IPS DF 4.7 (cell line): Measurements from ENCODE around the gene DENND2A.
"Not testable (repeated sequence)": the region's sequence is repeated elsewhere in the genome, so short reads cannot be mapped to it uniquely, and the experiment has no call there.

Experiments used
- DNase-seq: peaks from one replicate; pipeline ENCODE4 v3.0.0-alpha.2; 2013; ENCODE audit warnings: low spot score; ENCODE audit errors: extremely low read depth

DENND2A gene

GRCh38 chr7:140619915-140620510 lies 20.6 kb downstream of the DENND2A start:
- not testable (repeated sequence) for DNase-seq

DNA sequence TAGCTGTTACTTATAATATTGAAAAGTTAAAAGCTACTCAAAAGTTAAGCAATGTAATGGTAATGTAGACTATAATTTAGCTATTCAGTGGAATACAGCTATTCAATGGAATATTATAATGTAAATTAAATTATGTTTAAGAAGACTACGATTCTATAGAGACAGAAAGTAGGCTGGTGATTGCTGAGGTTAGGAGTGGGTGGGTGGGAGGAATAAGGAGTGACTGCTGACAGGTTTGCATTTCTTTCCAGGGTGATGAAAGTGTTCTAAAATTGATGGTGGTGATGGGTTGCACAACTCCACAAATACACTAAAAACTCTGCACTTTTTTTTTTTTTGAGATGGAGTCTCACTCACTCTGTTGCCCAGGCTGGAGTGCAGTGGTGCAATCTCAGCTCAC lies 21.4 kb downstream of the DENND2A start:
- DNase-seq: no peak

DNA sequence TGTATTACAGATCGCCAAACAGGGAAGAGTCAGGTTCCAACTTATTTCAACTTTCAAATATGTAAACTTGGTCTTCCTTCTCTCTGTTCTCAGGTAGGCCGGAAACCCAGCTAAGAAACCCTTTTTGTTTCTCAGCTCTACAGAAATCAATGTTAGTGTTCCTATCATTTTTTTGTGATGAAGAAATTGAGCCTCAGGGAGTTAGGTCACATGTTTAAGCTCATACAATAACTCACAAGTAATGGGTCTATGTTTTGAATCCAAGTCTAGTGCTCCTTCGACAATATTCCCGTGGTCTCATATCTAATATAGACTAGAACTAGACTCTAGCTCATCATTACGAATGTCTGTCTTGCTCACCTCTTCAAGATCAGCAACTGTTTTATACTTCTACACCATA lies 22.3 kb downstream of the DENND2A start:
- DNase-seq: no peak

DNA sequence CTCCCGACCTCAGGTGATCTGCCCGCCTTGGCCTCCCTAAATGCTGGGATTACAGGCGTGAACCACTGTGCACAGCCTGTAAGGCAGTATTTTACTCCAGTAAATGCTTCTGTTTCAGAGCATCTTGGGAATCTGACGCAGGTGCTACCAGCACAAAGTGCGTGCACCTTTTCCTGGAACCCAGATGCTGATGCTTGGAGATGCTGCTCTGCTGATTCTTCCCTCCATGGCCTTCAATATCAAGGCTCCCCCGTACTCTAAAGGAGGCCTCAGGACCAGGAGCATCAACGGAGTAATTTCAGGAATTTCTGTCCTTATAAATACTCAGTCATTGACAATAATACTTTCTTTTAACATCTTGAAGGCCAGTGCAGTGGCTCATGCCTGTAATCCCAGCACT lies 23.5 kb downstream of the DENND2A start:
- DNase-seq: no peak

GRCh38 chr7:140616328-140616727 lies 24.3 kb downstream of the DENND2A start:
- DNase-seq: no peak

GRCh38 chr7:140611641-140612040 lies 29.0 kb downstream of the DENND2A start:
- DNase-seq: no peak

GRCh38 chr7:140610204-140611165 lies 30.1 kb downstream of the DENND2A start:
- no peak for DNase-seq

DNA sequence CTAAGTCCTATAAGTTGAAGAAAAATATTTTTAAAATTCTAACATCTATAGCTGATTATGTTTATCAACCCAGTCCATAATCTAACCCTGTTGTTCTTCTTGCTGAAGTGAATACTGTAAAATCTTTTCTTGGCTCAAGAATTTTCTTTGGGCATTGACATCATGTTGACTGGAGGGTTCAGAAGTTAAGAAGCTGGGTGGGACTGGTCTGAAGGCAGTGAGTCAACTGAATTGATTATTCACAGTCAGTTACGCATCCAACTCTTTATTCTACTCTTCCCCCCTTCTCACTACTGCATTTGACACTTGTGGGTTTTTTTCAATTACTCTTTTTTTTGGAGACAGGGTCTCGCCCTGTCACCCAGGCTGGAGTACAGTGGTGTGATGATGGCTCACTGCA lies 31.0 kb downstream of the DENND2A start:
- no peak for DNase-seq

DNA sequence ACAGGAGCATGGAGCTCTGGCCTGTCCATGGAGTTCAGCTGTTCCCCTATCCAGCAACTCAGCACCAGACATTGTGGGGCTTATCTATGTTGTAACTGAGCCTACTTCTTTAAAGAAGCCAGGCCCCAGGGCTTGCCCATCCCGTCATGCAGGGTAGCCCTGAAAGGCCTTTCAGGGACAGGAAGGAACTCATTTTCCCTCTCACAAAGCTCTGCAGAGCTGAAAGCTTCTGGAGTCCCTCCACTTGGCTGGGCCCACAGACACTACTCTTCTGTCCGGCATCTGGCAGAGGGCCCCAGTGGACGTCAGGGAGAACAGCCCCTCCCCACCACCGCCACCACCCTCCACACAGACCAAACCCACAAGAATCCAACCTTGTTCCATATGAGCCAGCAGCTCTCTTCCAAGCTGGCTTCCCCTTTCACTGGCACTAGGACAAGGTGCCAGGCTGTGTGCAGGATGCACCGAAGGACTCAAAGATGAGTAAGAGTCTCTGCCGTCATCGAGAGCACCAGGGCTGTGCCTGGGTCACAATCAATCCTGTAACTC lies 33.1 kb downstream of the DENND2A start:
- no peak for DNase-seq

DNA sequence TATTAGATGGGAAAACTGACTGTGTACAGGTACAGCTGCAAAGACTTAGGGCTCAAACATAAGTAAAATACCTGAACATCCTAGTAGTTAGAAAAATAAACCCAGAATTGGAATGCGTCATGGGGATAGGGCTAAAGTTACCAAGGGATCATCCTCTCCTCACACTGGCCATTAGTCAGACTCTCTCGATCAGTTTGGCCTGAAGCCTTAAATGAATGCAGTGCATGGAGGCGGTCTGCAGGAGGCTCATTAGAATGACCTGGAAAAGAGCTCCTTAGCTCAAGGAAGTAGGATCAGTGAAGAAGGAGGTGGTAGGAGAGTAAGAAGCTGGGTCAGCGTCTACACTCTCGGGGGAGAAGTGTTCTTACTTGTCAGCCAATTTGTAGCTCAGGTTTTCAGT lies 35.3 kb downstream of the DENND2A start:
- DNase-seq: no peak

- DNase-seq: no peak
Measured at GRCh38 chr7:140604760-140605159, 35.9 kb downstream of the DENND2A start.

DNA sequence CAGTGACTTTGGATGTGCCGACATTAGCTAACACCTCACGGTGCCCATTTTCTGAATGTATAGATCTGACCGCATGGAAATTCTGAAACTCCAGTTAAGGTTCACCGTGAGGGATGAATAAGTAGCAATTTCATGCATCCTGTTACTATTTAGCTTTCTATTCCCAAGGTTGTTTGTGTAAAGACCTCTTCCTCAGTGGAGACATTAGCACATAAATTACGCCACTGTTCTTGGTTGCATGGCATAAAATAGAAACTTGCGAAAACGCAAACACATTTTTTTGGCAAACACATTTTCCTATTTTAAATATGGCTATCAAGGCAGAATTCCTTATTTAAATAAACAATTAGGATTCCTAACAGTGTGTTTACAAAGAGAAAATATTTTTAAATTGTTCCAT lies 36.5 kb downstream of the DENND2A start:
- DNase-seq: no peak

DNA sequence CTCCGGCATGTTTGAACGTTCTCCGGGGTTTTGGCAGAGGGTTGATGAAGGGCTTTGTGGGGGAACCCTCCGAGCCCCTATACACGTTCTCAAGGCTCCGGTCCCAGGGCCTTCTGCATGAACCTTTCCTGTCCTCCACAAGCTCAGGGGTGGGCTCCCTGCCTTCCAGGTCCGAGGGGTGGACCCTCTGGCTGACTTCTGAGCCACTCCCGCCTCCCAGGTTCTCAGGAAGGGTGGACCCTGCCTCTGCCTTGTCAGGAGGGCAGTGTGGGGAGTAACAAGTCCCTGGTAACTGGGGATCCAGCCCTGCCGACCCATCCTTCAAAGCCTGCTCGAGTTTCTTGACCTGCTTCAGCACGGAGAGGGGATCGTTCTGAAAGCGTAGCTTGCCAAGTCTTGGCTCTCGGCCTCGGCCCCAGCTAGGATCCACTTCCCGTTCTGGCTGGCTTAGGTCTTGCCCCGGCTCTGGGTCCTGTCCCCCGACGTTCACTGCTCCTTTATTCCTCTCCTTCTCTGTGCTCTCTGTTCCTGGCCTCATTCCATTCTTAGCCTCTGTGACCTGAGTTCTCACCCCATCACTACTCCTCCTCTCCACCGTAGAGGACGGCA lies 38.9 kb downstream of the DENND2A start:
- DNase-seq: no peak

GRCh38 chr7:140600341-140600740 lies 40.3 kb downstream of the DENND2A start:
- no peak for DNase-seq

DNA sequence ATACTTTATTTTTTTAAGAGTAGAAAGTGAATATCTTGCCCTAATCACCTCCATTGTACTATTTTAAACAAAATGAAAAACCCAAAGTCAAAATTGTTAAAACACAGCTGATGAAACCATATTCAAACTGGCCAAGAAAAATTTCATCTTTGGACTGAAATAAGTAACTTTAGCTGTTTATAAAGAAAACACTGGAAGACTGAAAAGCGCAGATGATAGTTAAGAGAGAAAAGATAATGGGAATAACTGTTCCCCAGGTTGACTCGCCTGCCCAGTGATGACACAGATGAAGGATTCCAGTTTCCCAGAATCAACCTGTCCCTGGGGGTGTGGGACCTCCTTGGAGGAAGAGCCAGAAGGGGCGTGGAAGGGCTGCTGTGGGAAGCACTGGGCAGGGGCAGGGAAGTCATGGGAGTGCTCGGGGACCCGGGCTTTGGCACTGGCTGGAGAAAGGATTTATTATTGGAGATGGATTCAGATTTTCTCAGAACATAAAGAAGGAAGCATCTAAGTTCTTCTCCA lies 43.1 kb downstream of the DENND2A start:
- DNase-seq: no peak

DNA sequence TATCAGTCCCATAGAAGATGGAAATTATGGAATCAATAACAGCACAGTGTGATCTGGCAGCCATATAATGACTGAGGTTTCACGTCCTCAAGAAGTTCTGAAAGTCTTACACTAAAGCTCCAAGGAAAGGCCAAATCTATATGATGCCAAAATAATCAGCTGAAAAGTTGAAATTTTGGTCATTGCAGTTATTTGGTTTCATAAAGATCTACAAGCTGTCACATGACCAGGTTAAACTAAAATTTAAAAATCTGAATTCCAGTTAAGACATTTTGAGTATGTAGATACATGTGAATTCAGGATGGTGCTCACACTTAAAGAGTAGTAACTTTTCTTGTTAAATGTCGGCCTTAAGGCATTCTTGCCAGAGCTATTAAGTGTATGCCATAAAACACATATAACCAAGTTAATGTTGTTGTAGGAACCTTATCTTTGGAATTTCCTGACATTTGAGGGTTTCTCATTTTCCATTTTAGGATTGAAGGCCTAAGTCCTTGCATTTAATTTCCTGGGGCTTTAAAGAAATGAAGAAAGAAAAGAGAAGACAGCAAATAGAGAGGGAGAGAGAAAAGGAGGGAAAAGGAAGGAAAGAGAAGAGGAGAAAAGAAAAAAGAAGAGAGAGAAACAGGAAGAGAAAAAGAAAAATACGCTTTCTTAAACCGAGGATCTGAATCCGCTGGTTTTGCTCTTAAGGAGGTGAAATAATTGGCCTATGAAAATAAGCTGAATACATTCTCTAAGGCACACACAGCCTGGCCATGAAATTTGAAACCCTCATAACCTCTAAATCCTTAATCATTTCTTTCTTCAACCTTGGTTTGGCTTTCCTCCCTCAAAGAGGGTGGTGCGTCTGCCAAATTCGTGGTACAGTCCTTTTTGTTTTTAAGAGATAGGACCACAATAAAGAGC lies 43.8 kb downstream of the DENND2A start:
- DNase-seq: no peak

GRCh38 chr7:140595468-140596092 lies 45.0 kb downstream of the DENND2A start:
- no peak for DNase-seq

DNA sequence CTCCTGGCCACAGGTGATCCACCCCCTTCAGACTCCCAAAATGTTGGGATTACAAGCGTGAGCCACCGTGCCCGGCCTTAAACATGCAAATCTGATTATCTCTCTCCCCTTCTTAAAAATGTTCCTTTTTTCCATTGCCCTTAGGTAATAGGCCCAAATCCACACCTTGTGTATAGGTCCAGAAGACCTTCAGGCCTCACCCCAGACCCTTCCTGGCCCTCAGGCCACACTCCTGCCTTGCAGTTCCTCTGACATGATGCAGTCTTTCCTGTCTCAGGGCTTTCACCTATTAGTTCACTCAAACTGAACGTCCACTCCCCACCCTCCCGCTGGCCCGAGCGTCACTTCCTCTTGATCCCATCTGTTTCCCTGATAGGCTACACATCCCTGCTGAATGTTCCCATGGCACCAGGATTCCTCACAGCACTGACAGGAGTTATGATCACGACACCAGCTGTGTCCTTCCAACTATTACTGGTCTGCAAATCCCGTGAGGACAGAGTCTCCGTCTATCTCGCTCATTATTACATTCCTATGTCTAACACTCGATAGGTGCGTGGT lies 46.4 kb downstream of the DENND2A start:
- DNase-seq: no peak

DNA sequence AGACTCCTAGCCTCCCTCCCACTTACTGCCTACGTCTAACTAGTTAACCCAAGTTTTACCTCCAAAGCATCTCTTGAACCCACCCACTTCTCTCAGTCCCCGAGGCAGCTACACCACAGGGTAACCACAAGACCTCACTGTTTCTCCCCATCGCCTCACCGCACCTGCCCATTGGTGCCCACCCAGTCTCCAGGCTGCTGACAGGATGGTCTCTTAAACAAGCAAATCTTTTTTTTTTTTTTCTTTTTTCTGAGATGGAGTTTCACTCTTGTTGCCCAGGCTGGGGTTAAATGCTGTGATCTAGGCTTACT lies 47.0 kb downstream of the DENND2A start:
- DNase-seq: no peak

DNA sequence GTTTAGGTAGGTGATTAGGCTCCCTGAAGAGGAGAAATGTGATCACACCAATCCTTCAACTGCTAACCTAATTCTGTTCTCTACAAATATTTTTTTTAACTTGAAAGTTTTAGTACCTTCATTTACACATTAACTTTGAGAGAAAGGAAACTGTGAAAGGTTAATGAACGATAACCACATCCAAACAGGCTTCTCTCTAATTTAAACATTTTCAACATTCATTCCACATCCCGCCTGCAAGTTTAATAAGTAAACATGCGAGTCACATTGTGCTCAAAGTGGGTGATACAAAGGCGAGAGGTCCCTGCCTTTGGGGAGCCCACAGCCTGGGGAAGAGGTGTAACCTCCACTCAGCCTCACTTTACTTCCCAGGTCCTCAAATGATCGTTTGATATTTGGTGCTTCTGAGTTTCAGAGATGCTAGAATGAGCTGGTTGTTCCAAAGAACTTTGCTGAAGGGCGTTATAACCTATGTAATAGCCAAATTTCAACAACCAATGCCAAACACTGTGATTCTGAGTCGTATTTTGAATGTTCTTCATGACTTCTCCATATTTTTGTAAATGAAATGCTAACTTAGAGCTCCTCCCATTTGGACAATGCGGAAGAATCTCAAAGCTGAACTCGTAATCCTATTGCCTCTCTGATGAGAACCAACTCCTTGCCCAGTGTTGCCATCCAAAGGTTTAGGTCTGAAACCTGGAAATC lies 47.5 kb downstream of the DENND2A start:
- no peak for DNase-seq
